Smooth muscle cell (in vitro differentiated cells): ENCODE measurements around the gene ADPRS. TPM values are rescaled to one million over a fixed set of nuclear protein-coding genes. Genes with fewer than 3 reads are reported as not detected.

Experiments
- DNase-seq: peaks from one replicate; lab custom pipeline; 2025; ENCODE audit not compliant: unreplicated experiment; lab: John Stamatoyannopoulos, UW
- H2AFZ ChIP-seq: fragments of 200-600 bp; sonication (generic); 2 replicates; pipeline ENCODE4 v1.6.0; 2016; ENCODE audit warnings: antibody characterized with exemption, low read depth, mild to moderate bottlenecking
- H3F3A ChIP-seq: fragments of 200-600 bp; sonication (generic); 2 replicates; pipeline ENCODE4 v1.6.0; 2017; ENCODE audit warnings: antibody characterized with exemption, low read depth
- H3K27ac ChIP-seq: fragments of 200-600 bp; sonication (generic); 2 replicates; pipeline ENCODE4 v1.5.1; 2016; ENCODE audit warnings: low read depth, mild to moderate bottlenecking
- H3K27me3 ChIP-seq: fragments of 200-600 bp; sonication (generic); 2 replicates; pipeline ENCODE4 v1.6.1; 2016; ENCODE audit warnings: low read depth, mild to moderate bottlenecking
- H3K36me3 ChIP-seq: fragments of 200-600 bp; sonication (generic); 2 replicates; pipeline ENCODE4 v1.5.1; 2016; ENCODE audit warnings: low read depth
- H3K4me1 ChIP-seq: fragments of 200-600 bp; sonication (generic); 2 replicates; pipeline ENCODE4 v1.5.1; 2016; ENCODE audit warnings: low read depth
- H3K4me2 ChIP-seq: fragments of 200-600 bp; sonication (generic); 2 replicates; pipeline ENCODE4 v1.6.0; 2016; ENCODE audit warnings: mild to moderate bottlenecking
- H3K4me3 ChIP-seq: fragments of 200-600 bp; sonication (generic); 2 replicates; pipeline ENCODE4 v1.5.1; 2016; ENCODE audit warnings: mild to moderate bottlenecking
- H3K79me2 ChIP-seq: fragments of 200-600 bp; sonication (generic); 2 replicates; pipeline ENCODE4 v1.6.0; 2016; ENCODE audit warnings: low read depth, mild to moderate bottlenecking
- H3K9ac ChIP-seq: fragments of 200-600 bp; sonication (generic); 2 replicates; pipeline ENCODE4 v1.6.0; 2016; ENCODE audit warnings: low read depth
- H3K9me3 ChIP-seq: fragments of 200-600 bp; sonication (generic); replicated peaks from 2 replicates; pipeline ENCODE4 v1.5.1; 2016; ENCODE audit warnings: low read depth
- H4K20me1 ChIP-seq: fragments of 200-600 bp; sonication (generic); 2 replicates; pipeline ENCODE4 v1.6.0; 2016; ENCODE audit warnings: low read depth
- CTCF ChIP-seq: fragments of 200-600 bp; sonication (generic); IDR thresholded peaks from 2 replicates; pipeline ENCODE4 v1.5.1; 2017; ENCODE audit warnings: borderline replicate concordance, mild to moderate bottlenecking, antibody characterized with exemption; ENCODE audit not compliant: insufficient read depth, poor library complexity, severe bottlenecking
- WGBS: methylation state at CpG from one replicate; pipeline ENCODE4 v1.1.7; 2016; ENCODE audit warnings: low lambda C conversion rate; 5-methylcytosine and 5-hydroxymethylcytosine counted together
- polyA plus RNA-seq: library from polyadenylated mRNA; unstranded; fragments of >200 nt; fragmentation: Nextera tagmentation; extraction: Ambion mirVana; gene quantifications from 2 replicates; pipeline ENCODE4 v1.2.1, GENCODE V29; 2016
- total RNA-seq: library from RNA; depleted of rRNA; stranded (reverse); fragments of >200 nt; gene quantifications from 2 replicates; pipeline ENCODE4 v1.2.3, GENCODE V29; 2014

The ADPRS gene
- total and polyA plus RNA-seq, 2 experiments from 2014 or later: 31.0 to 38.8 TPM

- H3K4me2 ChIP-seq: peak overlapping the region; percentile 98
Measured at GRCh38 chr1:36084497-36085115, 4.1 kb upstream of the ADPRS start.

GRCh38 chr1:36085126-36085525 is 3.6 kb upstream of the ADPRS start:
- no peak for TF ChIP-seq CTCF
- no peak for DNase-seq
- H4K20me1 ChIP-seq: no peaks in the 10 kb centered on the region
- WGBS: 95% methylated on average over 9 of the region's 9 CpGs
- peaks cover 13% of the 10 kb centered on the region for H3K79me2 ChIP-seq
- H2AFZ ChIP-seq: no peak overlapping the region
- no peaks in the 10 kb centered on the region for H3K36me3 ChIP-seq
- no peak overlapping the region for H3K27ac ChIP-seq
- peaks cover 28% of the 10 kb centered on the region for H3K4me1 ChIP-seq
- H3K4me2 ChIP-seq: no peak overlapping the region
- H3K27me3 ChIP-seq: no peaks in the 10 kb centered on the region
- no peaks in the 10 kb centered on the region for H3F3A ChIP-seq
- H3K9ac ChIP-seq: no peak overlapping the region
- no peaks in the 10 kb centered on the region for H3K9me3 ChIP-seq
- no peak overlapping the region for H3K4me3 ChIP-seq

More at GRCh38 chr1:36084497-36085115, 4.1 kb upstream of the ADPRS start:
- no peaks in the 10 kb centered on the region for H4K20me1 ChIP-seq
- H3K4me1 ChIP-seq: peaks cover 23% of the 10 kb centered on the region
- peak overlapping the region; percentile 90 for H3K9ac ChIP-seq
- H3K36me3 ChIP-seq: no peaks in the 10 kb centered on the region
- H3K79me2 ChIP-seq: peaks cover 8% of the 10 kb centered on the region
- no peaks in the 10 kb centered on the region for H3K9me3 ChIP-seq
- H3K27me3 ChIP-seq: no peaks in the 10 kb centered on the region
- no peaks in the 10 kb centered on the region for H3F3A ChIP-seq
- no peak for TF ChIP-seq CTCF
- DNase-seq: no peak
- H3K4me3 ChIP-seq: peak overlapping the region; percentile 76
- H2AFZ ChIP-seq: peak overlapping the region; percentile 86
- 75% methylated on average over 19 of the region's 19 CpGs for WGBS
- no peak overlapping the region for H3K27ac ChIP-seq

GRCh38 chr1:36085686-36086526 is 2.8 kb upstream of the ADPRS start:
- H3K9me3 ChIP-seq: no peaks in the 10 kb centered on the region
- no peak overlapping the region for H3K4me3 ChIP-seq
- no peak for DNase-seq
- H3K4me2 ChIP-seq: no peak overlapping the region
- H4K20me1 ChIP-seq: no peaks in the 10 kb centered on the region
- H3K9ac ChIP-seq: no peak overlapping the region
- H3K27me3 ChIP-seq: no peaks in the 10 kb centered on the region
- WGBS: 93% methylated on average over 29 of the region's 29 CpGs
- H3K79me2 ChIP-seq: peaks cover 20% of the 10 kb centered on the region
- H2AFZ ChIP-seq: no peak overlapping the region
- peaks cover 30% of the 10 kb centered on the region for H3K4me1 ChIP-seq
- H3K36me3 ChIP-seq: no peaks in the 10 kb centered on the region
- no peak overlapping the region for H3K27ac ChIP-seq
- no peaks in the 10 kb centered on the region for H3F3A ChIP-seq
- TF ChIP-seq CTCF: no peak
